K562 (cell line): ENCODE results near the gene METTL25B. TPM values are rescaled to one million over a fixed set of nuclear protein-coding genes. Genes with fewer than 3 reads are reported as not detected.
A peak's percentile ranks its signal among the peaks of the same experiment; 100 is the strongest.

Experiments used
- AFF4 ChIP-seq: sonication (generic); formaldehyde crosslinking; IDR thresholded peaks from 2 replicates; pipeline ENCODE4 v1.8.0; 2023; ENCODE audit warnings: mild to moderate bottlenecking, missing genetic modification reagents
- ARID4B ChIP-seq: sonication (generic); formaldehyde crosslinking; IDR thresholded peaks from 2 replicates; pipeline ENCODE4 v1.8.0; 2022; ENCODE audit warnings: mild to moderate bottlenecking, missing genetic modification reagents
- CREB1 ChIP-seq, 2 experiments: sonication (generic) in 1 of 2; formaldehyde crosslinking in 1 of 2; IDR thresholded peaks; 2 replicates each; pipeline versions ENCODE4 v1.6.1 to v1.8.0; 2012 to 2022; ENCODE audit warnings: inconsistent platforms in 1 of 2, mild to moderate bottlenecking in 1 of 2, missing genetic modification reagents in 1 of 2, moderate library complexity in 1 of 2
- E2F8 ChIP-seq: fragments of 450-650 bp; IDR thresholded peaks from 2 replicates; pipeline ENCODE4 v1.7.1; 2018; ENCODE audit warnings: mild to moderate bottlenecking, low read depth; ENCODE audit not compliant: partially characterized antibody
- GATAD2A ChIP-seq: fragments of 450-650 bp; IDR thresholded peaks from 2 replicates; pipeline ENCODE4 v1.6.1; 2017
- MAFK ChIP-seq: IDR thresholded peaks from 2 replicates; pipeline ENCODE4 v1.6.1; 2011; ENCODE audit warnings: low read length, improper control_type of control experiment
- MAX ChIP-seq: sonication (generic); formaldehyde crosslinking; IDR thresholded peaks from 2 replicates; pipeline ENCODE4 v1.9.0; 2022; ENCODE audit warnings: mild to moderate bottlenecking, missing genetic modification reagents
- MCM7 ChIP-seq, 2 experiments: fragments of 450-650 bp; IDR thresholded peaks; 2 replicates each; pipeline ENCODE4 v1.6.1; 2016 to 2018
- NRF1 ChIP-seq, 2 experiments: fragments of 450-650 bp; IDR thresholded peaks in 1 of 2; conservative IDR thresholded peaks in 1 of 2; 2 replicates each; pipeline ENCODE4 v1.6.1; 2014; ENCODE audit warnings: mild to moderate bottlenecking in 2 of 2
- POU5F1 ChIP-seq: fragments of 150-350 bp; IDR thresholded peaks from 2 replicates; pipeline ENCODE4 v1.6.1; 2014; ENCODE audit warnings: borderline replicate concordance, low read length, low read depth, mild to moderate bottlenecking; ENCODE audit not compliant: partially characterized antibody
- SRSF9 ChIP-seq: fragments of 200-400 bp; formaldehyde crosslinking; IDR thresholded peaks from 2 replicates; pipeline ENCODE4 v1.6.1; 2017; ENCODE audit warnings: low read depth, low read length, borderline replicate concordance
- USF1 ChIP-seq: sonication (generic); formaldehyde crosslinking; IDR thresholded peaks from 2 replicates; pipeline ENCODE4 v1.9.0; 2022; ENCODE audit warnings: mild to moderate bottlenecking, missing genetic modification reagents
- ZNF282 ChIP-seq: sonication (generic); formaldehyde crosslinking; IDR thresholded peaks from 2 replicates; pipeline ENCODE4 v1.8.1; 2023; ENCODE audit warnings: missing genetic modification reagents
- polyA plus RNA-seq, 8 experiments: library from polyadenylated mRNA; depleted of rRNA in 4 of 8; stranded (reverse) in 5 of 8; unstranded in 3 of 8; fragments of >200 nt; fragmentation: Nextera tagmentation in 2 of 8; fragmentation: Illumina TruSeq in 1 of 8; extraction: Ambion mirVana in 2 of 8; extraction: Trizol in 1 of 8; gene quantifications; 2 replicates each; pipeline versions ENCODE4 v1.2.1 to v1.2.3, GENCODE V29; 2011 to 2014; ENCODE audit warnings: inconsistent platforms in 1 of 8, missing spikeins in 1 of 8
- total RNA-seq, 7 experiments: library from RNA; depleted of rRNA in 6 of 7; stranded (reverse); fragments of >200 nt in 6 of 7; fragmentation: Illumina TruSeq in 2 of 7; extraction: Trizol in 2 of 7; gene quantifications; 2 replicates each; pipeline versions ENCODE4 v1.2.1 to v1.2.3, GENCODE V29; 2011 to 2021; ENCODE audit warnings: low replicate concordance in 1 of 7

Gene METTL25B
- total and polyA plus RNA-seq, 9 of the 15 experiments (the other 6 are each of a cell fraction or from before 2014, with no cell fraction given), result 7.7 to 48.3 (median 33.1) TPM

GRCh38 chr1:156746728-156747631 is 18.7 kb downstream of the METTL25B start (continued):
- TF ChIP-seq NRF1 (conservative IDR thresholded peaks at IDR 0.05 in 1 of 2, IDR thresholded peaks at IDR 0.05 in 1 of 2) (0 out of 4 replicates have a peak, but pooled peaks of 1 of the 2 experiments have one; percentile 21), MAX (no peak), POU5F1 (no peak), ARID4B (CRISPR knock-in tag) (peak; percentile 61; the same call in 1 of the 2 replicates), AFF4 (CRISPR knock-in tag) (no peak), USF1 (CRISPR knock-in tag) (no peak), MCM7 (IDR thresholded peaks at IDR 0.05) (no peak), ZNF282 (CRISPR knock-in tag) (no peak), SRSF9 (no peak), GATAD2A (0 out of 2 replicates have a peak, but pooled peaks have one; percentile 53), CREB1 (IDR thresholded peaks at IDR 0.05) (no peak), CREB1 (CRISPR knock-in tag; IDR thresholded peaks at IDR 0.05) (no peak), E2F8 (no peak), MAFK (no peak)
